GM12874 (cell line): ENCODE results near the gene KIAA2012.

ENCODE experiments used
- TF ChIP-seq, protein P1 (sequence below): IDR thresholded peaks from 2 replicates; pipeline ENCODE4 v1.5.1; 2011; ENCODE audit warnings: low read depth, mild to moderate bottlenecking, control low read depth, low read length, moderate library complexity; ENCODE audit not compliant: insufficient read depth

Gene KIAA2012

DNA sequence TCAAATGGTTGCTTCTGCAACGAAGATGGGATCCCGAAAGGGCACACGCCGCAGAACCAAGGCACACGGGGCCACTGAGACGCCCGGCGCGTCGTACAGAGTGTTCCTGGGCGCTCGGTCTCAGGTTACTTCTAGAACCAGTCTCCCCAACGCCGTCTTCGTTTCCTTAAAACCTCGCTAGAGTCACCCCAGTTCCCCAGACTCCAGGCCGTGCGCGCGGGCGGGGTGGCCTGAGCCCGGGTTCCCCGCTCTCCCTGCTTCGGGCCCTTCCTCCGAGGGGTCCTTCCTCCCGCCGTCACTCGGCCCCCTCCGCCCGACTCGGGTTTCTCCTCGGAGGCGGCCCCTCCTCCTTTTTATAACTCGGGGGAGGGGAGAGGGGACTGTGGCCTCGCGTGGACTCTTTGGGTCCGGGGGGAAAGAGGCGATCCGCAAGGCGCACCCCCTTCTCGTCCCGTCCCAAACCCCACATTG lies 40.2 kb upstream of the KIAA2012 start:
- TF ChIP-seq, protein P1, sequence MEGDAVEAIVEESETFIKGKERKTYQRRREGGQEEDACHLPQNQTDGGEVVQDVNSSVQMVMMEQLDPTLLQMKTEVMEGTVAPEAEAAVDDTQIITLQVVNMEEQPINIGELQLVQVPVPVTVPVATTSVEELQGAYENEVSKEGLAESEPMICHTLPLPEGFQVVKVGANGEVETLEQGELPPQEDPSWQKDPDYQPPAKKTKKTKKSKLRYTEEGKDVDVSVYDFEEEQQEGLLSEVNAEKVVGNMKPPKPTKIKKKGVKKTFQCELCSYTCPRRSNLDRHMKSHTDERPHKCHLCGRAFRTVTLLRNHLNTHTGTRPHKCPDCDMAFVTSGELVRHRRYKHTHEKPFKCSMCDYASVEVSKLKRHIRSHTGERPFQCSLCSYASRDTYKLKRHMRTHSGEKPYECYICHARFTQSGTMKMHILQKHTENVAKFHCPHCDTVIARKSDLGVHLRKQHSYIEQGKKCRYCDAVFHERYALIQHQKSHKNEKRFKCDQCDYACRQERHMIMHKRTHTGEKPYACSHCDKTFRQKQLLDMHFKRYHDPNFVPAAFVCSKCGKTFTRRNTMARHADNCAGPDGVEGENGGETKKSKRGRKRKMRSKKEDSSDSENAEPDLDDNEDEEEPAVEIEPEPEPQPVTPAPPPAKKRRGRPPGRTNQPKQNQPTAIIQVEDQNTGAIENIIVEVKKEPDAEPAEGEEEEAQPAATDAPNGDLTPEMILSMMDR = no peak

DNA sequence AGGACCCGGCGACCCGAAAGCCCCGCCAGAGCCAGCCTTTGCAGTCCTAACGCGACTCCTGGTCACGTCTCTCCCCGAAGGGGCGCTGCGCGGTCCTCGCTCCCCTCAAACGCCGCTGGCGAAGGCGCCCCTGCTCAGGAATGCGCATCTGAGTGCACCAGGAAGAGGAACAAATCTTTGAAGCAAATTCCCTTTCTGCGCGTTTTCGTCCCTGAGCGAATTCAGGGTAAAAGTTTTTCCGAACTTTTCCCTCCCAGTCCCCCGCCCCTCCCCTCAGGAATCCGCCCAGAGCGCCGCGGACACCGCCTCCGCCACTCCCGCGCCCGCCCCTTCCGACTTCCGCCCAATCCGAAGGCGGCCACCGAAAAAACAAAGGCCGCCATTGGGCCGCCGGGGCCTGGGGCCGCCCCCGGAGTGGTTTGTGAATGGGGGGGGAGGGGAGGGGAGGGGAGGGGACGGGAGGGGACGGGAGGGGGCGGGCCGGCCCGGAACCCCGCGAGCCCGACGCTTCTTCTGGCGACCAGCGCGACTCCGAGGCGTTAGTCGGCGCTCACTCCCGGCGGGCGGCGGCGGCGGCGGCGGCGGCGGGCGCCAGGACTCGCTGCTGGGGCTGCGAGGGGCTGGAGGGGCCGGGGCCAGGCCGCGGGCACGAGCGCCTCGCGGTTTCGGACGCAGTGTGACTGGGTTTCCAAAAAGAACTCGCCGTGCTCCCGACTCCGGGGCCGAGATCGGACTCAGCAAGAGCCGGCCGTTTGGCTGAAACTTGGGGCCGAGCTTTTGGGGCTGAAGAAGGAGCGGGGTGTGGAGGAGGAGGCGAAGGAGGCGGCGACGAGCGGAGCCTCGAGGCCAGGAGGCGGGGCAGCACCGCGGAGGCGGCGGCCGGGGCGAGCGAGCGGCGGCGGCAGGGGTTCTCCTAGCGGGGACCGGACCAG lies 39.5 kb upstream of the KIAA2012 start, which contains the start of gene FZD7:
Gene FZD7, plus strand, starts transcription at position 539 of the 932 bp plus-strand sequence. CDS start 793 bp downstream, outside the sequence.
- TF ChIP-seq, protein P1 = peak; percentile 29; the same call in 1 of the 2 replicates

DNA sequence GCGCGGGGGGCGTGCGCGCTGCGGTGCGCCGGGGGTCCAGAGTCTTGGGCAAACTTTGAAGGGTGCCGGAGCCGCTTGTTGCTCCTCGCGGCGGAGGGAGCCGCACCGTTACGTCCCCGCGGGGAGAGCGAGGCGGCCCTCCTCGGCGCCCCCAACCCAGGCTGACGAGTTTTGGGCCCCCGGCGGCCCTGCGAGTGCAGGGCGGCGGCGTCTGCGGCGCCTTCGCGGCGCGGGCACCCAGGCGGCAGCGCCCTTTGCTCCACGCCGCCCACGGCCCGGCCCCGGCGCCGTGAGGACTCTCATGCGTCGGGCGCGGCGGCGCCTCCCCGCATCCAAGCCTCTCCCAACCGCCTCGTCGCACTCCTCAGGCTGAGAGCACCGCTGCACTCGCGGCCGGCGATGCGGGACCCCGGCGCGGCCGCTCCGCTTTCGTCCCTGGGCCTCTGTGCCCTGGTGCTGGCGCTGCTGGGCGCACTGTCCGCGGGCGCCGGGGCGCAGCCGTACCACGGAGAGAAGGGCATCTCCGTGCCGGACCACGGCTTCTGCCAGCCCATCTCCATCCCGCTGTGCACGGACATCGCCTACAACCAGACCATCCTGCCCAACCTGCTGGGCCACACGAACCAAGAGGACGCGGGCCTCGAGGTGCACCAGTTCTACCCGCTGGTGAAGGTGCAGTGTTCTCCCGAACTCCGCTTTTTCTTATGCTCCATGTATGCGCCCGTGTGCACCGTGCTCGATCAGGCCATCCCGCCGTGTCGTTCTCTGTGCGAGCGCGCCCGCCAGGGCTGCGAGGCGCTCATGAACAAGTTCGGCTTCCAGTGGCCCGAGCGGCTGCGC lies 38.6 kb upstream of the KIAA2012 start:
- TF ChIP-seq, protein P1 = no peak

DNA sequence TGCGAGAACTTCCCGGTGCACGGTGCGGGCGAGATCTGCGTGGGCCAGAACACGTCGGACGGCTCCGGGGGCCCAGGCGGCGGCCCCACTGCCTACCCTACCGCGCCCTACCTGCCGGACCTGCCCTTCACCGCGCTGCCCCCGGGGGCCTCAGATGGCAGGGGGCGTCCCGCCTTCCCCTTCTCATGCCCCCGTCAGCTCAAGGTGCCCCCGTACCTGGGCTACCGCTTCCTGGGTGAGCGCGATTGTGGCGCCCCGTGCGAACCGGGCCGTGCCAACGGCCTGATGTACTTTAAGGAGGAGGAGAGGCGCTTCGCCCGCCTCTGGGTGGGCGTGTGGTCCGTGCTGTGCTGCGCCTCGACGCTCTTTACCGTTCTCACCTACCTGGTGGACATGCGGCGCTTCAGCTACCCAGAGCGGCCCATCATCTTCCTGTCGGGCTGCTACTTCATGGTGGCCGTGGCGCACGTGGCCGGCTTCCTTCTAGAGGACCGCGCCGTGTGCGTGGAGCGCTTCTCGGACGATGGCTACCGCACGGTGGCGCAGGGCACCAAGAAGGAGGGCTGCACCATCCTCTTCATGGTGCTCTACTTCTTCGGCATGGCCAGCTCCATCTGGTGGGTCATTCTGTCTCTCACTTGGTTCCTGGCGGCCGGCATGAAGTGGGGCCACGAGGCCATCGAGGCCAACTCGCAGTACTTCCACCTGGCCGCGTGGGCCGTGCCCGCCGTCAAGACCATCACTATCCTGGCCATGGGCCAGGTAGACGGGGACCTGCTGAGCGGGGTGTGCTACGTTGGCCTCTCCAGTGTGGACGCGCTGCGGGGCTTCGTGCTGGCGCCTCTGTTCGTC lies 37.7 kb upstream of the KIAA2012 start:
- TF ChIP-seq, protein P1 = peak; percentile 28; the same call in 1 of the 2 replicates

DNA sequence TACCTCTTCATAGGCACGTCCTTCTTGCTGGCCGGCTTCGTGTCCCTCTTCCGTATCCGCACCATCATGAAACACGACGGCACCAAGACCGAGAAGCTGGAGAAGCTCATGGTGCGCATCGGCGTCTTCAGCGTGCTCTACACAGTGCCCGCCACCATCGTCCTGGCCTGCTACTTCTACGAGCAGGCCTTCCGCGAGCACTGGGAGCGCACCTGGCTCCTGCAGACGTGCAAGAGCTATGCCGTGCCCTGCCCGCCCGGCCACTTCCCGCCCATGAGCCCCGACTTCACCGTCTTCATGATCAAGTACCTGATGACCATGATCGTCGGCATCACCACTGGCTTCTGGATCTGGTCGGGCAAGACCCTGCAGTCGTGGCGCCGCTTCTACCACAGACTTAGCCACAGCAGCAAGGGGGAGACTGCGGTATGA lies 37.1 kb upstream of the KIAA2012 start:
- TF ChIP-seq, protein P1 = no peak

DNA sequence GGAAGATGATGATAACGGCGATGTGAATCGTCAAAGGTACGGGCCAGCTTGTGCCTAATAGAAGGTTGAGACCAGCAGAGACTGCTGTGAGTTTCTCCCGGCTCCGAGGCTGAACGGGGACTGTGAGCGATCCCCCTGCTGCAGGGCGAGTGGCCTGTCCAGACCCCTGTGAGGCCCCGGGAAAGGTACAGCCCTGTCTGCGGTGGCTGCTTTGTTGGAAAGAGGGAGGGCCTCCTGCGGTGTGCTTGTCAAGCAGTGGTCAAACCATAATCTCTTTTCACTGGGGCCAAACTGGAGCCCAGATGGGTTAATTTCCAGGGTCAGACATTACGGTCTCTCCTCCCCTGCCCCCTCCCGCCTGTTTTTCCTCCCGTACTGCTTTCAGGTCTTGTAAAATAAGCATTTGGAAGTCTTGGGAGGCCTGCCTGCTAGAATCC lies 36.4 kb upstream of the KIAA2012 start:
- TF ChIP-seq, protein P1 = no peak
